ENCODE results near the gene VAV3. TPM values are rescaled to one million over a fixed set of nuclear protein-coding genes. Genes with fewer than 3 reads are reported as not detected.

VAV3 gene
- total and polyA plus RNA-seq, 10 of the 15 experiments (the other 5 are each of a cell fraction or from before 2014, with no cell fraction given), result 0.84 to 5.5 (median 3.4) TPM

DNA sequence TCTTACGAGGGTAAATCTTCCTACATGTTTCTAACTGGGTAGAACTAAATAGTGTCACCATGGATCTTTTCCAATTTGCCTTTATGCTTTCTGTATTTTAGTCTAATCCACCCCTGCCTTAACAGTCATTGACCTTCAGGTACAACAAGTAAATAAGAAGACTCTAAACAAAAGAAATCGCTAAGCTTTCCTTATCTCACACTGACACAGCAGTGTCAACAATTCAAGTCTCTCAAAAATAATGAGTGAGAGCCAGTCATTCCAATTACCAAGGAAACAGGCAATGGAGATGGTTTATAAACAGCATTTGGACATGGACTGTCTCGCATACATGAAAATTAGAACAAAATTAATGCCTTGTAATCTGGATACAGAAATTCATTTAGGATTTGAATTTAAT lies 365.8 kb downstream of the VAV3 start:
- TF ChIP-seq GABPA (IDR thresholded peaks at IDR 0.05; ENCODE audit: low read depth), result no peak
- no peak for TF ChIP-seq MYB (IDR thresholded peaks at IDR 0.05; ENCODE audit: borderline replicate concordance, low read depth, low read length)
- no peak for TF ChIP-seq ESRRA (IDR thresholded peaks at IDR 0.05; ENCODE audit: low read length)
- TF ChIP-seq, protein P1, sequence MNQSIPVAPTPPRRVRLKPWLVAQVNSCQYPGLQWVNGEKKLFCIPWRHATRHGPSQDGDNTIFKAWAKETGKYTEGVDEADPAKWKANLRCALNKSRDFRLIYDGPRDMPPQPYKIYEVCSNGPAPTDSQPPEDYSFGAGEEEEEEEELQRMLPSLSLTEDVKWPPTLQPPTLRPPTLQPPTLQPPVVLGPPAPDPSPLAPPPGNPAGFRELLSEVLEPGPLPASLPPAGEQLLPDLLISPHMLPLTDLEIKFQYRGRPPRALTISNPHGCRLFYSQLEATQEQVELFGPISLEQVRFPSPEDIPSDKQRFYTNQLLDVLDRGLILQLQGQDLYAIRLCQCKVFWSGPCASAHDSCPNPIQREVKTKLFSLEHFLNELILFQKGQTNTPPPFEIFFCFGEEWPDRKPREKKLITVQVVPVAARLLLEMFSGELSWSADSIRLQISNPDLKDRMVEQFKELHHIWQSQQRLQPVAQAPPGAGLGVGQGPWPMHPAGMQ (IDR thresholded peaks at IDR 0.05; ENCODE audit: borderline replicate concordance), result no peak
- no peak for TF ChIP-seq SREBF1 (IDR thresholded peaks at IDR 0.05; ENCODE audit: low read length)
- TF ChIP-seq NR2F1 (conservative IDR thresholded peaks at IDR 0.05), result no peak
- TF ChIP-seq IKZF1 (conservative IDR thresholded peaks at IDR 0.05), result no peak
- TF ChIP-seq, protein P2, sequence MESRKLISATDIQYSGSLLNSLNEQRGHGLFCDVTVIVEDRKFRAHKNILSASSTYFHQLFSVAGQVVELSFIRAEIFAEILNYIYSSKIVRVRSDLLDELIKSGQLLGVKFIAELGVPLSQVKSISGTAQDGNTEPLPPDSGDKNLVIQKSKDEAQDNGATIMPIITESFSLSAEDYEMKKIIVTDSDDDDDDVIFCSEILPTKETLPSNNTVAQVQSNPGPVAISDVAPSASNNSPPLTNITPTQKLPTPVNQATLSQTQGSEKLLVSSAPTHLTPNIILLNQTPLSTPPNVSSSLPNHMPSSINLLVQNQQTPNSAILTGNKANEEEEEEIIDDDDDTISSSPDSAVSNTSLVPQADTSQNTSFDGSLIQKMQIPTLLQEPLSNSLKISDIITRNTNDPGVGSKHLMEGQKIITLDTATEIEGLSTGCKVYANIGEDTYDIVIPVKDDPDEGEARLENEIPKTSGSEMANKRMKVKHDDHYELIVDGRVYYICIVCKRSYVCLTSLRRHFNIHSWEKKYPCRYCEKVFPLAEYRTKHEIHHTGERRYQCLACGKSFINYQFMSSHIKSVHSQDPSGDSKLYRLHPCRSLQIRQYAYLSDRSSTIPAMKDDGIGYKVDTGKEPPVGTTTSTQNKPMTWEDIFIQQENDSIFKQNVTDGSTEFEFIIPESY (IDR thresholded peaks at IDR 0.05), result no peak
- TF ChIP-seq SRF (IDR thresholded peaks at IDR 0.05; ENCODE audit: low read depth in 2 of 2, low read length in 2 of 2), result no peak
- TF ChIP-seq CREB1 (IDR thresholded peaks at IDR 0.05; ENCODE audit: low read depth), result no peak
- TF ChIP-seq, protein P3, sequence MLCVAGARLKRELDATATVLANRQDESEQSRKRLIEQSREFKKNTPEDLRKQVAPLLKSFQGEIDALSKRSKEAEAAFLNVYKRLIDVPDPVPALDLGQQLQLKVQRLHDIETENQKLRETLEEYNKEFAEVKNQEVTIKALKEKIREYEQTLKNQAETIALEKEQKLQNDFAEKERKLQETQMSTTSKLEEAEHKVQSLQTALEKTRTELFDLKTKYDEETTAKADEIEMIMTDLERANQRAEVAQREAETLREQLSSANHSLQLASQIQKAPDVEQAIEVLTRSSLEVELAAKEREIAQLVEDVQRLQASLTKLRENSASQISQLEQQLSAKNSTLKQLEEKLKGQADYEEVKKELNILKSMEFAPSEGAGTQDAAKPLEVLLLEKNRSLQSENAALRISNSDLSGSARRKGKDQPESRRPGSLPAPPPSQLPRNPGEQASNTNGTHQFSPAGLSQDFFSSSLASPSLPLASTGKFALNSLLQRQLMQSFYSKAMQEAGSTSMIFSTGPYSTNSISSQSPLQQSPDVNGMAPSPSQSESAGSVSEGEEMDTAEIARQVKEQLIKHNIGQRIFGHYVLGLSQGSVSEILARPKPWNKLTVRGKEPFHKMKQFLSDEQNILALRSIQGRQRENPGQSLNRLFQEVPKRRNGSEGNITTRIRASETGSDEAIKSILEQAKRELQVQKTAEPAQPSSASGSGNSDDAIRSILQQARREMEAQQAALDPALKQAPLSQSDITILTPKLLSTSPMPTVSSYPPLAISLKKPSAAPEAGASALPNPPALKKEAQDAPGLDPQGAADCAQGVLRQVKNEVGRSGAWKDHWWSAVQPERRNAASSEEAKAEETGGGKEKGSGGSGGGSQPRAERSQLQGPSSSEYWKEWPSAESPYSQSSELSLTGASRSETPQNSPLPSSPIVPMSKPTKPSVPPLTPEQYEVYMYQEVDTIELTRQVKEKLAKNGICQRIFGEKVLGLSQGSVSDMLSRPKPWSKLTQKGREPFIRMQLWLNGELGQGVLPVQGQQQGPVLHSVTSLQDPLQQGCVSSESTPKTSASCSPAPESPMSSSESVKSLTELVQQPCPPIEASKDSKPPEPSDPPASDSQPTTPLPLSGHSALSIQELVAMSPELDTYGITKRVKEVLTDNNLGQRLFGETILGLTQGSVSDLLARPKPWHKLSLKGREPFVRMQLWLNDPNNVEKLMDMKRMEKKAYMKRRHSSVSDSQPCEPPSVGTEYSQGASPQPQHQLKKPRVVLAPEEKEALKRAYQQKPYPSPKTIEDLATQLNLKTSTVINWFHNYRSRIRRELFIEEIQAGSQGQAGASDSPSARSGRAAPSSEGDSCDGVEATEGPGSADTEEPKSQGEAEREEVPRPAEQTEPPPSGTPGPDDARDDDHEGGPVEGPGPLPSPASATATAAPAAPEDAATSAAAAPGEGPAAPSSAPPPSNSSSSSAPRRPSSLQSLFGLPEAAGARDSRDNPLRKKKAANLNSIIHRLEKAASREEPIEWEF (IDR thresholded peaks at IDR 0.05; ENCODE audit: insufficient replicate concordance, low read depth, low read length), result no peak
- no peak for TF ChIP-seq NFIC (IDR thresholded peaks at IDR 0.05; ENCODE audit: low read depth, low read length)
- TF ChIP-seq, protein P4, sequence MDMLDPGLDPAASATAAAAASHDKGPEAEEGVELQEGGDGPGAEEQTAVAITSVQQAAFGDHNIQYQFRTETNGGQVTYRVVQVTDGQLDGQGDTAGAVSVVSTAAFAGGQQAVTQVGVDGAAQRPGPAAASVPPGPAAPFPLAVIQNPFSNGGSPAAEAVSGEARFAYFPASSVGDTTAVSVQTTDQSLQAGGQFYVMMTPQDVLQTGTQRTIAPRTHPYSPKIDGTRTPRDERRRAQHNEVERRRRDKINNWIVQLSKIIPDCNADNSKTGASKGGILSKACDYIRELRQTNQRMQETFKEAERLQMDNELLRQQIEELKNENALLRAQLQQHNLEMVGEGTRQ (IDR thresholded peaks at IDR 0.05; ENCODE audit: borderline replicate concordance, low read depth, low read length), result no peak
- Histone ChIP-seq H3K4me1 (ENCODE audit: control insufficient read depth, insufficient read depth, low read length) (no peaks in the 10 kb centered on the region), H3K4me2 (ENCODE audit: control insufficient read depth, insufficient read depth) (no peak overlapping the region), H3K9me3 (replicated peaks; ENCODE audit: control insufficient read depth, insufficient read depth, low read length) (no peaks in the 10 kb centered on the region), H4K20me1 (ENCODE audit: control insufficient read depth, insufficient read depth) (no peaks in the 10 kb centered on the region), H2AFZ (ENCODE audit: control insufficient read depth, low read depth, low read length) (no peak overlapping the region), H3K79me2 (ENCODE audit: control insufficient read depth, insufficient read depth, low read length) (no peaks in the 10 kb centered on the region), H3K4me3 (no peak overlapping the region), H3K9ac (ENCODE audit: control insufficient read depth, insufficient read depth, low read length) (no peak overlapping the region), H3K27me3 (replicated peaks in 1 of 2; ENCODE audit: control insufficient read depth in 2 of 2, insufficient read depth in 2 of 2, low read length in 1 of 2) (no peaks in the 10 kb centered on the region), H3K36me3 (ENCODE audit: control insufficient read depth in 2 of 2, insufficient read depth in 2 of 2, low read length in 1 of 2) (no peaks in the 10 kb centered on the region), H3K27ac (ENCODE audit: control insufficient read depth, insufficient read depth) (no peak overlapping the region)
- ChIA-PET POLR2A (no interaction called here), RAD21 (ENCODE audit: unreplicated experiment) (no interaction called here), SMC1A (ENCODE audit: uncharacterized antibody, unreplicated experiment) (no interaction called here), CTCF (no interaction called here)
- FAIRE-seq (no peak), ATAC-seq (no peak), DNase-seq (ENCODE audit: low read depth, low spot score) (no peak)
- in situ Hi-C loops (cut with MboI) (no loop called here), intact Hi-C loops (cut with micrococcal nuclease; ENCODE audit: unreplicated experiment) (no loop called here)
- 33% methylated on average over 3 of the region's 3 CpGs for WGBS (ENCODE audit: insufficient coverage, insufficient replicate concordance, low lambda C conversion rate, missing lambda C conversion rate)
- BruUV-seq (replicated peaks), result no TSS peak

Measured in GM12878 (cell line).